ENCODE results near the gene MZT2A.
"Not testable (repeated sequence)": the region's sequence is repeated elsewhere in the genome, so short reads cannot be mapped to it uniquely, and the experiment has no call there.

- not testable (repeated sequence) for TF ChIP-seq E2F5, TEAD4 (CRISPR knock-in tag; IDR thresholded peaks at IDR 0.05)
These were observed 41.6 kb upstream of the MZT2A start for GRCh38 chr2:131533609-131534316.
